GM12891 (cell line): ENCODE data around the gene TANC1.

Experiments used
- POLR2A ChIP-seq: IDR thresholded peaks from 2 replicates; pipeline ENCODE4 v1.6.1; 2011; ENCODE audit warnings: low read depth, low read length, control low read depth
- POLR2AphosphoS5 ChIP-seq: IDR thresholded peaks from 2 replicates; pipeline ENCODE4 v1.6.1; 2011; ENCODE audit warnings: low read depth, low read length, control low read depth
- SPI1 ChIP-seq: IDR thresholded peaks from 2 replicates; pipeline ENCODE4 v1.6.1; 2011; ENCODE audit warnings: low read depth, low read length, control low read depth

- TF ChIP-seq POLR2AphosphoS5: no peak
- TF ChIP-seq POLR2A: no peak
- no peak for TF ChIP-seq SPI1
These were observed 49.4 kb downstream of the TANC1 start for GRCh38 chr2:159017837-159018236.
